ELR (cell line): ENCODE data around the gene NYNRIN.
"Not testable (repeated sequence)": the region's sequence is repeated elsewhere in the genome, so short reads cannot be mapped to it uniquely, and the experiment has no call there.

Experiments
- DNase-seq: peaks from one replicate; pipeline ENCODE4 v3.0.0-alpha.2; 2015; ENCODE audit warnings: low read depth

Gene NYNRIN

GRCh38 chr14:24398653-24399446 lies at the start of gene NYNRIN:
TSS of gene NYNRIN (plus strand) at chr14:24399003. CDS start at chr14:24399247, 244 bp downstream.
- peak; percentile 38 for DNase-seq

- DNase-seq, result no peak
These were observed 49.1 kb upstream of the NYNRIN start for GRCh38 chr14:24349742-24350141.

GRCh38 chr14:24351517-24351916 lies 47.3 kb upstream of the NYNRIN start:
- no peak for DNase-seq

- peak; percentile 63 for DNase-seq
These were observed 45.0 kb upstream of the NYNRIN start for GRCh38 chr14:24353559-24354481.

GRCh38 chr14:24354482-24354825 lies 44.3 kb upstream of the NYNRIN start:
- DNase-seq, result not testable (repeated sequence)

- DNase-seq, result no peak
These were observed 43.8 kb upstream of the NYNRIN start for GRCh38 chr14:24355009-24355408.

GRCh38 chr14:24356208-24356607 lies 42.6 kb upstream of the NYNRIN start:
- no peak for DNase-seq

- DNase-seq, result no peak
These were observed 38.5 kb upstream of the NYNRIN start for GRCh38 chr14:24360281-24360680.

GRCh38 chr14:24361326-24361725 lies 37.5 kb upstream of the NYNRIN start:
- DNase-seq, result no peak

- DNase-seq, result peak; percentile 29
These were observed 36.4 kb upstream of the NYNRIN start for GRCh38 chr14:24362241-24362960.

- no peak for DNase-seq
These were observed 35.4 kb upstream of the NYNRIN start for GRCh38 chr14:24363401-24363800.

- no peak for DNase-seq
These were observed 34.0 kb upstream of the NYNRIN start for GRCh38 chr14:24364841-24365240.

GRCh38 chr14:24365600-24366412 lies 33.0 kb upstream of the NYNRIN start:
- peak; percentile 91 for DNase-seq

GRCh38 chr14:24366413-24366720 lies 32.4 kb upstream of the NYNRIN start:
- DNase-seq, result no peak

- DNase-seq, result peak; percentile 88
These were observed 31.9 kb upstream of the NYNRIN start for GRCh38 chr14:24366721-24367513.

- DNase-seq, result peak; percentile 96
These were observed 31.1 kb upstream of the NYNRIN start, which contains the start of gene NFATC4 for GRCh38 chr14:24367514-24368211. TSS of gene NFATC4 (plus strand) at chr14:24368184. CDS start at chr14:24368341, 157 bp downstream.

GRCh38 chr14:24368212-24368561 lies 30.6 kb upstream of the NYNRIN start:
- no peak for DNase-seq

- peak; percentile 47 for DNase-seq
These were observed 30.1 kb upstream of the NYNRIN start for GRCh38 chr14:24368562-24369252.

GRCh38 chr14:24369463-24369862 lies 29.3 kb upstream of the NYNRIN start:
- no peak for DNase-seq
